Endothelial cell (in vitro differentiated cells): Measurements from ENCODE around the gene SYNDIG1. TPM values are rescaled to one million over a fixed set of nuclear protein-coding genes. Genes with fewer than 3 reads are reported as not detected.

Source experiments
- DNase-seq: peaks from one replicate; pipeline ENCODE4 v3.0.0; 2021; ENCODE audit warnings: low spot score
- H3K27ac Mint-ChIP-seq: one replicate; pipeline ENCODE4 v1.8.0; 2021; ENCODE audit warnings: mixed read lengths, inconsistent platforms; ENCODE audit not compliant: unreplicated experiment
- H3K27me3 Mint-ChIP-seq: one replicate; pipeline ENCODE4 v1.8.0; 2021; ENCODE audit warnings: mild to moderate bottlenecking, moderate library complexity, mixed read lengths, inconsistent platforms; ENCODE audit not compliant: unreplicated experiment
- H3K36me3 Mint-ChIP-seq: one replicate; pipeline ENCODE4 v1.8.0; 2021; ENCODE audit warnings: mild to moderate bottlenecking, low read depth, mixed read lengths, inconsistent platforms; ENCODE audit not compliant: unreplicated experiment
- H3K4me1 Mint-ChIP-seq: one replicate; pipeline ENCODE4 v1.8.0; 2021; ENCODE audit warnings: mild to moderate bottlenecking, mixed read lengths, inconsistent platforms; ENCODE audit not compliant: unreplicated experiment
- H3K4me3 Mint-ChIP-seq: one replicate; pipeline ENCODE4 v1.8.0; 2021; ENCODE audit warnings: mild to moderate bottlenecking, mixed read lengths, inconsistent platforms; ENCODE audit not compliant: unreplicated experiment
- H3K9me3 Mint-ChIP-seq: one replicate; pipeline ENCODE4 v1.8.0; 2021; ENCODE audit warnings: mixed read lengths, inconsistent platforms; ENCODE audit not compliant: unreplicated experiment
- total RNA-seq: library from RNA; stranded (reverse); fragmentation: NEBNext Ultra II Directional; extraction: Animal tissue kit (Norgen Biotek cat#: 25700); gene quantifications from one replicate; pipeline ENCODE4 v1.2.1, GENCODE V29; 2021; ENCODE audit not compliant: unreplicated experiment
- TF ChIP-seq, protein P1 (sequence below): fragments of 200-600 bp; sonication (generic); IDR thresholded peaks from one replicate; pipeline ENCODE4 v1.5.0; 2021; ENCODE audit warnings: antibody characterized with exemption; ENCODE audit not compliant: unreplicated experiment

SYNDIG1 gene
- total RNA-seq, 1 donor from 2014 or later = 8.1 TPM

DNA sequence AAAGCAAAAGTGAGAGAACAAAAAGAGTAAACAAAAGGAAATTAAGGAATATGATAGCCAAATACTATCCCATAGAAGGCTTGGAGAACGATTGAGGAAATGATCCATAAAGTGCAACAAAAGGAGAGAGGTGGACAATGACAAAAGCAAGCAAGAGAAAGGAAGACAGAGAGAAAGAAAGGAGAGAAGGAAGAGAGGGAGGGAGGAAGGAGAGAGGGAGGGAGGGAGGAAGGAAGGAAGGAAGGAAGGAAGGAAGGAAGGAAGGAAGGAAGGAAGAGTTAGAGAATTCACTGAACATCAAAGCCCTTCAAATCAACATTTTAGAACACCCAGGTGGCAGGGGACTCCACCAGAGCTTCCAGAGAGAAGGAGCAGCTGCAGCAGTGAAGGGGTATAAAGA is 185.0 kb downstream of the SYNDIG1 start:
- Mint-ChIP-seq H3K27ac (no peak overlapping the region), H3K4me3 (no peak overlapping the region)
- DNase-seq = no peak

DNA sequence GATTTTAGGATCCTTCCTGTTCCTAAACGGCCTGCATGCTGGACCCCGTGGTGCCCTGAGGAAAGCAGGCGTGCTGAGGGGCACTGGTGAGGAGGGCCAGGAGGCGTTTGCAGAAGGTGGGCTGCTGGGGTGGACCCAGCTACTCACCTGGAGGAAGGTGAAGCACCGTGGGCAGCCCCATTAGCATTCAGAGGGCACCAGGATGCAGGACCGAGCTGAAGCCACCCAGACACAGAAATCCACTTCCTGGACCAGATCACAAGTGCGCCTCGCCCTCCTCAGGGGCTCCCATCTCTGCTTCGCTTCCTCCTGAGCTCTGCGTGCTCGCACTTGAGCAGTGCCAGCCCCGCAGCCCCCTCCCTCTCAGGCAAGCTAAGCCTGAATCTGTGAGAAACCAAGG is 187.0 kb downstream of the SYNDIG1 start:
- H3K9me3 Mint-ChIP-seq = no peaks in the 10 kb centered on the region
- TF ChIP-seq, protein P1, sequence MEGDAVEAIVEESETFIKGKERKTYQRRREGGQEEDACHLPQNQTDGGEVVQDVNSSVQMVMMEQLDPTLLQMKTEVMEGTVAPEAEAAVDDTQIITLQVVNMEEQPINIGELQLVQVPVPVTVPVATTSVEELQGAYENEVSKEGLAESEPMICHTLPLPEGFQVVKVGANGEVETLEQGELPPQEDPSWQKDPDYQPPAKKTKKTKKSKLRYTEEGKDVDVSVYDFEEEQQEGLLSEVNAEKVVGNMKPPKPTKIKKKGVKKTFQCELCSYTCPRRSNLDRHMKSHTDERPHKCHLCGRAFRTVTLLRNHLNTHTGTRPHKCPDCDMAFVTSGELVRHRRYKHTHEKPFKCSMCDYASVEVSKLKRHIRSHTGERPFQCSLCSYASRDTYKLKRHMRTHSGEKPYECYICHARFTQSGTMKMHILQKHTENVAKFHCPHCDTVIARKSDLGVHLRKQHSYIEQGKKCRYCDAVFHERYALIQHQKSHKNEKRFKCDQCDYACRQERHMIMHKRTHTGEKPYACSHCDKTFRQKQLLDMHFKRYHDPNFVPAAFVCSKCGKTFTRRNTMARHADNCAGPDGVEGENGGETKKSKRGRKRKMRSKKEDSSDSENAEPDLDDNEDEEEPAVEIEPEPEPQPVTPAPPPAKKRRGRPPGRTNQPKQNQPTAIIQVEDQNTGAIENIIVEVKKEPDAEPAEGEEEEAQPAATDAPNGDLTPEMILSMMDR = no peak
- H3K27me3 Mint-ChIP-seq = peaks cover 3% of the 10 kb centered on the region
- no peak overlapping the region for H3K27ac Mint-ChIP-seq
- H3K4me3 Mint-ChIP-seq = no peak overlapping the region
- peaks cover 4% of the 10 kb centered on the region for H3K4me1 Mint-ChIP-seq
- H3K36me3 Mint-ChIP-seq = peaks cover 5% of the 10 kb centered on the region
- no peak for DNase-seq

More for the DNA sequence above, 185.0 kb downstream of the SYNDIG1 start:
- peaks cover 3% of the 10 kb centered on the region for H3K27me3 Mint-ChIP-seq
- H3K4me1 Mint-ChIP-seq = peaks cover 4% of the 10 kb centered on the region
- H3K9me3 Mint-ChIP-seq = no peaks in the 10 kb centered on the region
- TF ChIP-seq, protein P1 = no peak
- H3K36me3 Mint-ChIP-seq = peaks cover 5% of the 10 kb centered on the region

DNA sequence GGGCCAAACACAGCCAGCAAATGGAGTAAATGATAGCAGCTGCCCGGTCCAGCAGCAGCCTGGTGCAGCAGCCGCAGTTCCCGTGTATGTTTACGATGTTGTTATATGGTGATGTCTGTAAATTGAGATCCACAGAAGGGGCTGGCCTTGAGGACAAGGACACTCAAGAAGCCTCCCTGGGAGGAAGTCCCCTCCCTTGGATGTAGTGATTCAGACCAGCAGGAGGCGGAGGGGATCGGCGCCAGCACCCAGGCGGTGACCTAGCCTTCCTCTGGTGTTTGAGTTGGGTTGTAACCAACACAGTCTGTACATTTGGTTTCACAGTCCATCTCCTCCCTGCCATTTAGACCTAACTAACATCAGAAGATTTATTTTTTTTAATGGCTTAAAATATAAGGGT is 187.8 kb downstream of the SYNDIG1 start:
- peaks cover 5% of the 10 kb centered on the region for H3K36me3 Mint-ChIP-seq
- no peak for DNase-seq
- H3K9me3 Mint-ChIP-seq = no peaks in the 10 kb centered on the region
- peaks cover 3% of the 10 kb centered on the region for H3K27me3 Mint-ChIP-seq
- H3K27ac Mint-ChIP-seq = no peak overlapping the region
- TF ChIP-seq, protein P1 = no peak
- no peak overlapping the region for H3K4me3 Mint-ChIP-seq
- H3K4me1 Mint-ChIP-seq = peaks cover 4% of the 10 kb centered on the region

DNA sequence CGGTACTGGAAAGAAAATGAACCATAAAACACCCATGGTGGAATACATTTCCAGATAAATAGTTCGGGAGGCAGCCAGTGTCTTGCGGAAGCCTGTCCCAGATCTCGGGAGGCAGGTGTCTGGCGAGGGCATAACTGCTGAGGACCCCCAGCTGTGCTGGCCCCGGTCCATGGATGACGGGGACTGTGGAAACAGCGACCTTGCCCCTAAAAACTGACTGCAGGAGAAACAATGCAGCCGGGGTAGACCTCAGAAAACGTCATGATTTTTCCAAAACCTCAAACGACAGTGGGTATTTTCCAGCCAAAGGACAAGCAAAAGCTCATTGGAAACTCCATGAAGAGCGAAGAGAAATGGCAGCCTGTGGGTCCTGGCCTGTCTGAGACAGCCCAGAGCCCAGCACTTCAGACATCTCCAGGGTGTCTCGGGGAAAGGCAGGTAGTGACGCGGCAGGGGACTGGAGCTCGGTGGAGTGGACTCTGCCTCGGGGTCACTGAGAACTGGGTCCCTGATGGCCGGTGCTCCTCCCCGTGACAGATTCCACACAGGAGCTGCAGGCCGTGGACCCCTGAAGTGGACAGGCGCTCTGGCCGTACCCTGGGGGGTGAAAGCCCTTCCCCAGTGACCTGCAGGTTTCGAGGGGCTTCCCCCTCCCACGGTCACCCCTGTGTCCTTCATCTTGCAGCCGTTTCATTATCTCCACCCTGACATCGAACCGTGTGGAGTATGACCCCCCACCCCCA is 188.6 kb downstream of the SYNDIG1 start:
- Mint-ChIP-seq H3K9me3 (no peaks in the 10 kb centered on the region), H3K4me1 (peaks cover 4% of the 10 kb centered on the region), H3K4me3 (no peak overlapping the region)

More for the DNA sequence above, 188.6 kb downstream of the SYNDIG1 start:
- DNase-seq = no peak
- peaks cover 6% of the 10 kb centered on the region for H3K36me3 Mint-ChIP-seq
- TF ChIP-seq, protein P1 = no peak
- H3K27ac Mint-ChIP-seq = no peak overlapping the region
- peaks cover 3% of the 10 kb centered on the region for H3K27me3 Mint-ChIP-seq
